GM21360 (cell line): ENCODE results near the gene UBE3D.
A peak's percentile ranks its signal among the peaks of the same experiment; 100 is the strongest.
"Not testable (repeated sequence)": the region's sequence is repeated elsewhere in the genome, so short reads cannot be mapped to it uniquely, and the experiment has no call there.

Experiments used
- ATAC-seq: cut with Tn5 transposase; IDR thresholded peaks from one replicate; pipeline ENCODE4 v1.9.1; 2021; ENCODE audit warnings: mild to moderate bottlenecking, moderate library complexity; ENCODE audit not compliant: unreplicated experiment

Gene UBE3D

DNA sequence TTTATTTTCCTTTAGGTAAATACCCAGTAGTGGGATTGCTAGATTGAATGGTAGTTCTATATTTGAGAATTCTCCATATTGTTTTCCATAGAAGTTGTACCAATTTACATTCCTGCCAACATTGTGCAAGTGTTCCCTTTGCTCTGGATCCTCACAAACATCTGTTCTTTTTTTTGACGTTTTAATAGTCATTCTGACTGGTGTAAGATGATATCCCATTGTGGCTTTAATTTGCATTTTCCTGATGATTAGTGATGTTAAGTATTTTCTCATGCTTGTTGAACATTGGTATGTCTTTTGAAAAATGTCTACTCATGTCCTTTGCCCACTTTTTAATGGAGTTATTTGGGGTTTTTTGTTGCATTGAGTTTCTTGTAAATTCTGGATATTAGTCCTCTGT is 85.6 kb downstream of the UBE3D start:
- no peak for ATAC-seq

GRCh38 chr6:82979657-82980056 is 86.0 kb downstream of the UBE3D start:
- no peak for ATAC-seq

GRCh38 chr6:82978362-82978945 is 87.2 kb downstream of the UBE3D start:
- no peak for ATAC-seq

- no peak for ATAC-seq
Observed at GRCh38 chr6:82976179-82976578, 89.5 kb downstream of the UBE3D start.

- ATAC-seq, result no peak
Observed at GRCh38 chr6:82971877-82972460, 93.7 kb downstream of the UBE3D start.

DNA sequence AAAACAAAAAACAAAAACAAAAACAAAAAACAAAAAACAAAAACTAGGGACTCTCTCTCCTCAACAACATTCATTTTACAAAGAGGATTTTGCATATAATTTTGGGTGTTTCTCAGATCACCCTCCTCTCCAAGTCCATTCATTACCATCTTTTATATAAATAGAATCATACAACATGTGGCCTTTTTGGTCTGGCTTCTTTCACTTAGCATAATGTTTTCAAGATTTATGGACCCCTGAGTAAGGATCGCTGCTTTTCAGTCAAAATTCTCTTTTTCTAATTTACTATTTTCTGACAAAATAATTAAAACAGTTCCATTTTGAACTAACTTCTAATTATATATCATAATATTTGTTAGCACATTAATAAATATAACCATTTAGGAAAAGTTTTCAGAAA is 94.8 kb downstream of the UBE3D start:
- no peak for ATAC-seq

DNA sequence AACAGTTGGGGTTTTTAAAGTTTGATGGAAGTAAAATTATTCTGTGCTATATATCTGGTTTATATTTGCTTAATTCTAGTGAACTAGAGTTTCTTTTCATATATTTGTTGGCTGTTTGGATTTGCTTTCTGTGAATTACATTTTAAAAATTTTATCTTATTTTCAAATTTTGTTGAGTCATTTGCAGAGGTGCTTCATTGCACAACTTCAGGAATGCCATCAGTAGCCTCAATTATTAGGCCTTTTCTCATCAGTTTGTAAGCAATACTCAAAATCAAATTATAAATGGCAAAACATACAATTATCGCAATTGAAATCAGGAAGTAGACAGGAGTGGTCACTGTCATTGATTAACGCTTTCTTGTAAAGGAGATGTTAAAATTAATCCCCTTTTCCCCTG is 96.9 kb downstream of the UBE3D start:
- ATAC-seq, result no peak

GRCh38 chr6:82963191-82963925 is 102.3 kb downstream of the UBE3D start:
- no peak for ATAC-seq

DNA sequence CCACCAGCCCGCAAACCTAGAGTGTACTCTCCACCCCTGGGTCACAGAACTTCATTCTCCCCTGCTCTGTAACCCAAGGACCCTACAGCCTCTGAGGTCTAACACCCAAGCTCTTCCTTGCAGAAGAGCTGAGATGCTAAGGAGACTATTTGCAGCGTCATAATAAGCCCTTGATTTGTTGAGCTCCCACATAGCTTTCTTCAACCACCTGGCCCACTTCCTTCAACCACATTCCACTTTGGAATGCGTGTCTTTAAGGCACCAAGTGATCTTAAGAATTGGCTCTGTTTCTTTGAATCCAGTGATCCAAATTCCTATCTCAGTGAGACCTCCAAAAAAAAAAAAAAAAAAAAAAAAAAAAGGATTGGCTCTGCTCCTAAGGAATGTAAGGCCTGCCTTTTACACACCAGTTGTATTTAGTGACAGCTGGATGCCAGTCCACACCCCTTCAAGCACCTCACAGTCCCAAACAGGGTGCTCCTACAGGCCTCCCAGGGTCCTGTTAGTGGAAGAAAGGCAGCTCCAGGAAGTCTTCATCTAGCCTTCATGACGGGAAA is 106.2 kb downstream of the UBE3D start:
- no peak for ATAC-seq

DNA sequence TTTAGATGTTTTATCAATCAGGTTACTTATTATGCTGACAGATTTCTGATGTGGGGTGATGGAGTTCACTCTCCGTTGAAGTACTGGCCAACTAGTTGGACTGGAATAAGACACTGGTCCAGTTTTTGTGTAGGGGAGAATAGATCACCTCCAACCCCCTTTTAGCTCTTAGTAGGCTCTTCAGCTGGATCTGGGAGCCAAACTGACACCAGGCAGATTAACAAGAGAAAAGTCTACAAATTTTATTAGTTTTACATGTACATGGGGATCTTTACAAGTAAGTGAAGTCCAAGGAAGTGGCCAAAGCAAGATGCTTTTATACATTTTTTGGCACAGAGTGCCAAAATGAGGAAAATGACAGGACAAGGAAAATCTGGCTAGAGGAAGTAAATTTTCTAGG is 107.1 kb downstream of the UBE3D start:
- ATAC-seq, result no peak

DNA sequence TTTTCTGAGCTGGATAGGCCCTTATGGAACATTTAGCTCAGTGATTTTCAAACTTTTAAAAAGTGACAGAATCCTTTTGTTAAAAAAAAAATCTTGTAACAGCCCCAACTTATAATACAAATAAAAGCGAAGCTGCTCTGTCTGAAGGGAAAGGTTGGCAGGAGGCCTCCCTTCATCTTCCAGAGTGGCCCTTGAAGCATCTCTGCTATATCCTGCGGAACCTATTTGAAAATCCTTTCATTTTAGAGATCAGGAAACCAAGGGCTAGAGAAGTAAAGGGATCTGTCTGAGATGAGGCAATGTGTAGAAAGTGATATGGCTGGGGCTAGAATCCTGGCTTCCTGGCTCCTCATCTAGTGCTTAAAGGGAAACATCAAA is 107.8 kb downstream of the UBE3D start:
- ATAC-seq, result no peak

- ATAC-seq, result no peak
Observed at GRCh38 chr6:82957171-82957867, 108.3 kb downstream of the UBE3D start.

GRCh38 chr6:82955841-82956240 is 109.8 kb downstream of the UBE3D start:
- ATAC-seq, result no peak

DNA sequence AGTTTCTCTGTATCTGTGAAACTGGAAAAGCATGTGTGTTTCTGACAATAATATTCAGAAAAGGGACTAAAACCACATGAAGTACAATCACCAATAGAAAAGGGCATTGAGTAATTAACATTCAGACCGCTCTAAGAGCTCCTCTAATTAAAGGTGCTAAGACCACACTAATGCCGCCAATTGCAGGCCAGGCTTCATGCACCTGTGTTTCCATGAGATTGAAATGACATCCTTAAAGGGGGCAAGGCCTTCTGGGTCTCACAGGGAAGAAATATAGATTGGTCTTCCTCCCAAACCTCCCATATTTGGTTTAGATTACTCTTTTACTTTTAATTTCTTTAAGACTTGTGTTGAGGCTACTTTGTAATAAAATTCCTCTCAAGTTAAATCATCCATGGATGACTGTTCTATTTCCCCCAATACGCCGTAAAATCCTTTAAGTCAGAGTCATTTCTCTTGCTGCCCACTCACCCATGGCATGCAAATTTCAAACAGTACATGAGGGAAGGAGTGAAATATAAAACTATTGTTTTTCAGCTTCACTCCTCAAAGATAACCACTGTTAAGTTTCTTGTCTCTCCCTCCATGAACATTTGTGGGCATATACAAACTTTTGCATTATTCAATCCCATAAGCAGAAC is 110.6 kb downstream of the UBE3D start:
- ATAC-seq, result peak; percentile 95

DNA sequence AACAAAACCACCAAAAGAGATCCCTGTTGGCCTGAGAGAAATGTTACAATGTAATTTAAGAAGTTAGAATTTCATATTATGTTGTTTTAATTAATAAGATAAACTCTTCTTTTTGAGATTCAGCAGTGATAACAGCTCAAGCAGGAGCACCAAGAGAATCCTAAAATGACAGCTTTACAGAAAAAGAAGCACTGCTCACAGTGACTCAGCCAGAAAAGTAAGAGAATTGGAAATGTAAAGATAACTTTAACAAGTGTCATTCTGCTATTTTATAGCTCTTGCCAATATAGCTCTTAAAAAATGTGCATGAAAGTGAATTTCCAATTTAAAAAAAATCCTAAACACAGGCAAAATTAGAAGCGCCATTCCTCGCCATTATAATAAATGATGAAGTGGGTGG is 111.3 kb downstream of the UBE3D start:
- ATAC-seq, result no peak

GRCh38 chr6:82953871-82954270 is 111.8 kb downstream of the UBE3D start:
- no peak for ATAC-seq

GRCh38 chr6:82951935-82952334 is 113.7 kb downstream of the UBE3D start:
- ATAC-seq, result no peak

DNA sequence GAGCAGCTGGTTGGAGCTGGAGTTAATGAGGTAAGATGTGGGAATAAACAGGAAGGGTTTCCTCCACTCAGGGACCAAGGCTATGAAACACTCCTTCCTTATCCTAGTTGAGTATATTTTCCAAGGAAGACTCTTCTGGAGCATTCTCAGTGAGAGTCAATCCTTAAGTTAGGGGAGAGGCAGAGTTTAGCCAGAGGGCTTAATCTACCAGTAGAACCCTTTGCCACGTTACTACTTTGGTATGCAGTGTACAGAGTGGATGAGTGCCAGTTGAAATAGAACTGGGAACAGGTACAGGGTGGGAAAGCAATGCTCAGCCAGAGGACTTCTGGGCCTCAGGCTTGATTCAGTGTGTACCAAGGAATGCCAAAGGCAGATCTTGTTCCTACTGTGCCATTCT is 114.3 kb downstream of the UBE3D start:
- no peak for ATAC-seq

DNA sequence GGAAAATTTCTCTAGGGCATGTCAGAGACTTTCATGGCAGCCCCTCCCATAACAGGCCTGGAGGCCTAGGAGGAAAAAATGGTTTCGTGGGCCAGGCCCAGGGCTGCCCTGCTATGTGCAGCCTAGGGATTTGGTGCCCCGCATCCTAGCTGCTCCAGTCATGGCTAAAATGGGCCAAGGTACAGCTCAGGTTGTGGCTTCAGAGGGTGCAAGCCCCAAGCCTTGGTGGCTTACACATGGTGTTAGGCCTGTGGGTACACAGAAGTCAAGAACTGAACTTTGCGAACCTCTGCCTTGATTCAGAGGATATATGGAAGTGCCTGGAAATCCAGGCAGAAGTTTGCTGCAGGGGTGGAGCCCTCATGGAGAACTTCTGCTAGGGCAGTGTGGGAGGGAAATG is 134.7 kb downstream of the UBE3D start:
- not testable (repeated sequence) for ATAC-seq

GRCh38 chr6:82924799-82925535 is 140.7 kb downstream of the UBE3D start:
- ATAC-seq, result no peak
